NCI-H1436 (cell line): Measurements from ENCODE around the gene NACC1.

Experiments
- DNase-seq: peaks from one replicate; lab custom pipeline; 2025; lab: John Stamatoyannopoulos, UW

Gene NACC1

GRCh38 chr19:13100031-13100588 lies 18.0 kb upstream of the NACC1 start:
- DNase-seq, result no peak

GRCh38 chr19:13100841-13101589 lies 17.0 kb upstream of the NACC1 start:
- DNase-seq, result no peak

GRCh38 chr19:13101590-13102415 lies 16.3 kb upstream of the NACC1 start:
- no peak for DNase-seq

- DNase-seq, result no peak
Observed at GRCh38 chr19:13102416-13102665, 15.7 kb upstream of the NACC1 start.

- DNase-seq, result no peak
Observed at GRCh38 chr19:13102666-13103580, 15.1 kb upstream of the NACC1 start, which contains the start of gene LYL1. TSS of gene LYL1 (minus strand) at chr19:13102858. CDS start at chr19:13101171, 1,687 bp downstream.

- no peak for DNase-seq
Observed at GRCh38 chr19:13103581-13104359, 14.3 kb upstream of the NACC1 start.

GRCh38 chr19:13104360-13104847 lies 13.7 kb upstream of the NACC1 start:
- DNase-seq, result no peak

- DNase-seq, result no peak
Observed at GRCh38 chr19:13104848-13105711, 13.0 kb upstream of the NACC1 start.

- DNase-seq, result no peak
Observed at GRCh38 chr19:13109361-13110098, 8.5 kb upstream of the NACC1 start.

- no peak for DNase-seq
Observed at GRCh38 chr19:13110099-13110610, 7.9 kb upstream of the NACC1 start.

- no peak for DNase-seq
Observed at GRCh38 chr19:13112555-13112954, 5.5 kb upstream of the NACC1 start.

GRCh38 chr19:13115936-13116281 lies 2.2 kb upstream of the NACC1 start:
- DNase-seq, result no peak

- peak; percentile 89 for DNase-seq
Observed at GRCh38 chr19:13116282-13117175, 1.5 kb upstream of the NACC1 start, which contains the start of gene TRMT1. TSS of gene TRMT1 (minus strand) at chr19:13116740. CDS start at chr19:13116399, 341 bp downstream.

GRCh38 chr19:13117176-13117771 lies 790 bp upstream of the NACC1 start:
- no peak for DNase-seq

GRCh38 chr19:13118424-13119193 lies 545 bp downstream of the NACC1 start:
- DNase-seq, result peak; percentile 25

GRCh38 chr19:13119627-13120026 lies 1.6 kb downstream of the NACC1 start:
- DNase-seq, result no peak

- DNase-seq, result no peak
Observed at GRCh38 chr19:13120031-13120430, 2.0 kb downstream of the NACC1 start.
